ENCODE measurements around the gene MOB3A. TPM values are rescaled to one million over a fixed set of nuclear protein-coding genes. Genes with fewer than 3 reads are reported as not detected.
A peak's percentile ranks its signal among the peaks of the same experiment; 100 is the strongest.

The MOB3A gene
- total RNA-seq, 2 donors from 2014 or later: 37.9 to 48.4 TPM

DNA sequence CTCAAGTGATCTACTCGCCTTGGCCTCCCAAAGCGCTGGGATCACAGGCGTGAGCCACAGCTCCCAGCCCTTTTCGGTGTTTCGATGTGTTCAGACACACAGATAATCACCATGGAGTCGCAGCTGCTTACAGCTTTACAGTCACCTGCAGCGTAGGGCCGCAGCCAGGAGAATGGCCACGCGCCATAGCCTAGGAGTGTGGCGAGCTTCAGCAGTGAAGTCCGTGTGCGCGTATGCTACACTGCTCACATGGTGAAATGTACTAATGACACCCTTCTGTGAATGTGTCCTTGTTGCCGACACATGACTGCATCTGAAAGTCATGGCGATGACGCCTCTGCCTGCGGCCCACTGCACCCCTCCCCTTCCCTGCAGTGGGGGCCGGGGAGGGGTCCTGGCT, 31.6 kb upstream of the MOB3A start:
- intact Hi-C loops (cut with DNase I, micrococcal nuclease): no loop called here
- no peak for DNase-seq
- ATAC-seq: no peak

DNA sequence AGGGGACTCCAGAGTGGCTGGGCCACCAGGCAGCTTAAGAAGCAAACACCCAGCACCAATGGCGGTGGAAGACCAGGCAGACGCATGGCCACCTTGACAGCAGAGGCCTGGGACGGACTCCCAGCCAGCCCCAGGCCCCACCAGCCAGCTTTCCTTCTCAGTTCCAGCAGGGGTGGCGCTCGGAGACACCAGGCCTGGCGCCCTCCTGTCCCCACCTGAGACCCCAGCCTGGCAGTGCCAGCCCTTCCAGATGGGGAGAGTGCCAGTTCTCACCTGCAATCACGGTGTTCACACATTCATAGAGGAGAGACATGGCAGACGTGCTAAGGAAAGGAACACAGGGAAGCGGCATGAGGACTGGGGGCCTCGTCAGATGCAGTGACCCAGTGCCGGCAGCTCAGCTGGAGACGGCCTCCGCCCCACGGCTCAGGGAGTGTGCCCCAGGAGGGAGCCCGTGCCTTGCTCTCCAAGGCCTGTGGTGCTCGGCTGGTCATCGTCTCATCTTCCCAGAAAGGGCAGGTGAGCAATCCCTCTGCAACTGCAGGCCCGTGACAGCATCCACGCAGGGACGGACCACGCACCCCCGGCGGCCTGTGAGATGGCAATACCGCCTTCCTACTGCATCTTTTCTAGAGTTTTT, 30.9 kb upstream of the MOB3A start:
- ATAC-seq (no peak), DNase-seq (no peak)
- intact Hi-C loops (cut with DNase I, micrococcal nuclease): no loop called here

- DNase-seq (no peak), ATAC-seq (peak; percentile 18)
- intact Hi-C loops (cut with DNase I, micrococcal nuclease): no loop called here
Measured at GRCh38 chr19:2123682-2124387, 27.7 kb upstream of the MOB3A start.

- intact Hi-C loops (cut with DNase I, micrococcal nuclease): no loop called here
- no peak for DNase-seq
- ATAC-seq: no peak
Measured at GRCh38 chr19:2122982-2123381, 26.9 kb upstream of the MOB3A start.

DNA sequence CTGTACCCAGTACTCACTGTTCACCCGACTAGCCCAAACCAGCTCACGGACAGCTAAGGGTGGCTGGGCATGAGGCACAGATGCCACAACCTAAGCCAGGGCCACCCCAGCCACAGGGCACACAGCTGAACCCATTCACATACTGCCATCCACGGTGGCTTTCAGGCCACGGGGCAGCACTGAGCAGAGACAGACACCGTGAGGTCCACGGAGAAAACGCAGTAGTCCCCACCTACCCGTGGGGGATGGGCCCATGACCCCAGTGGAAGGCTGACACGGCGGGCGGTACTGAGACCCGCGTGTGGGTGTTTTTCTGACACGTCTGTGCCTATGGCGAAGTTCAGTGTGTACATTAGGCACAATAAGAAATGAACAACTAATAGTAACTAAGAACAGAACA, 26.1 kb upstream of the MOB3A start:
- no peak for ATAC-seq
- DNase-seq: no peak
- intact Hi-C loops (cut with DNase I, micrococcal nuclease): no loop called here

GRCh38 chr19:2121416-2122051, 25.4 kb upstream of the MOB3A start:
- intact Hi-C loops (cut with DNase I, micrococcal nuclease): no loop called here
- DNase-seq: no peak
- peak; percentile 6 for ATAC-seq

DNA sequence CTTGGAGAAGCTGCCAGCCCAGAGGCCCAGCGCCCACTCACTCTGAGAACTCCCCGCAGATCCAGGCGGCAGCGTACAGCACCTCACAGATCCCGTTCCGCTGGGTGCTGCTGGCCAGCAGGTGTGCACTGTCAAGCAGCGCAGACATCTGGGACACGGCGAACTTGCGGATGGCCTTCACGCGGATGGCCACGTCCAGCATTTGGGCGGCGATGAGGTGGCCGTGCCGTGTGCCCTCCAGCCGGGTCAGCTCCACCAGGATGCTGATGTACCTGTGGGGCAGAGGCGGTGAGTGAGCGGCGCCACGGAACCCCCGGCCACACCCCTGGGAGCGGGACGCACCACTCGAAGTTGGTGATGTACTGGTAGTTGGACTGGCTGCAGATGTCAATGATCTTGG, 24.7 kb upstream of the MOB3A start:
- ATAC-seq: no peak
- DNase-seq: no peak
- intact Hi-C loops (cut with DNase I, micrococcal nuclease): no loop called here

DNA sequence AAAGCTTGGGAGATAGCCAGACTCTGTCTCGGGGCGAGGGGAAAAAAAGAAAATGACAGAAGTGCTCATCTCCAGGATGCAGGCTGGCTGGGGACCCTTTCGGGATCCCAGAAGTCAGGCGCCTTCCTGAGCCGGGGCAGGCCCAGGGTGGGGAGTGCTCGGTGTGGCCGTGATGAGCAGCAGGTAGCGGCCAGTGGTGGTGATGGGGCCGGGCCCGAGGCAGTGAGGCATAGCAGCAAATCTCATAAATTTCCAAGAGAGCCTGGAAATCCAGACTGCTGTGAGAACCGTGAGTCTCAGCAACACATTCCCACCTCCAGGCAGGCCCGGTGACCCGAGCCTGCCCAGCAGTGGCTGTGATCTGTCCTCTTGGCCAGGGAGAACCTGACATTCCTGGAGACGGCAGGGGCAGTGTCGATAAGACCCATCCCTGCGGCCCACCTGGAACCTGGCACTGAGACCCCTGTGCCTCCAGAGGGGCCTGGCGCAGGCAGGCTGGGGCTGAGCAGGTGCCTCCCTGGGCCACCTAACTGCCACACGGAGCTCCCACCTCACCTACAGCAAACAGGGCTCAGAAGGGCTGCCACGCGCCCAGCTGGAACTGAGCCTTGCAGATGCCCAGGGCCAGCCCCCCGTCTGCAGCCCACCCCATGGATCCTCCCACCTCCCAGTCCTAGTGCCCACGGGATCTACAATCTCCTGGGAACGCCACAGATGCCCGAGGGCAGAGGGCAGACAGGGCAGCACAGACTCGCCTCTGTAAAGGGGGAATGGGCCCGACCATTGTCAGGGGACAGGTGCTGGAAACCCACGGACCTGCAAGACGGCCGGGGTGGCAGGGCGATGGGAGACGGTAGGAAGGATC, 24.0 kb upstream of the MOB3A start:
- intact Hi-C loops (cut with DNase I, micrococcal nuclease): no loop called here

DNA sequence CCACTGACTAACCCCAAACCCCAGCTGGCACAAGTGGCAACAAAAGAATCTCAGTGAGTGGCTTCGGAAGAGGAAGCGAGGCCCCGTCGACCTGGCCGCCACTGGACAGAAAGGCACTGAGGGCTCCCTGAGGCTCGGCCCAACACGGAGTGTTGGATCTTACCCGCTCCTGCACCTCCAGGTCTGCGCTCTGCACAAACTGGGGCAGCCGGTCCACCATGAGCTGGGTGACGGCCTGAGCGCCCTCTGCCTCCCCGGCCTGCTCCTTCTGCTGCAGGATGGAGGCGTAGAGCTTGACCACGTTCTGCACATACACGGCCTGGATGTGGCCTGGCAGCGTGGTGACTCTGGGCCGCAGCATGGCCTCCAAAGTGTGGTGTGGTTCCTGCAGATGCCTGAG, 22.3 kb upstream of the MOB3A start:
- DNase-seq (no peak), ATAC-seq (no peak)
- intact Hi-C loops (cut with DNase I, micrococcal nuclease): no loop called here

More for the DNA sequence above, 24.0 kb upstream of the MOB3A start:
- DNase-seq: no peak
- ATAC-seq: no peak

DNA sequence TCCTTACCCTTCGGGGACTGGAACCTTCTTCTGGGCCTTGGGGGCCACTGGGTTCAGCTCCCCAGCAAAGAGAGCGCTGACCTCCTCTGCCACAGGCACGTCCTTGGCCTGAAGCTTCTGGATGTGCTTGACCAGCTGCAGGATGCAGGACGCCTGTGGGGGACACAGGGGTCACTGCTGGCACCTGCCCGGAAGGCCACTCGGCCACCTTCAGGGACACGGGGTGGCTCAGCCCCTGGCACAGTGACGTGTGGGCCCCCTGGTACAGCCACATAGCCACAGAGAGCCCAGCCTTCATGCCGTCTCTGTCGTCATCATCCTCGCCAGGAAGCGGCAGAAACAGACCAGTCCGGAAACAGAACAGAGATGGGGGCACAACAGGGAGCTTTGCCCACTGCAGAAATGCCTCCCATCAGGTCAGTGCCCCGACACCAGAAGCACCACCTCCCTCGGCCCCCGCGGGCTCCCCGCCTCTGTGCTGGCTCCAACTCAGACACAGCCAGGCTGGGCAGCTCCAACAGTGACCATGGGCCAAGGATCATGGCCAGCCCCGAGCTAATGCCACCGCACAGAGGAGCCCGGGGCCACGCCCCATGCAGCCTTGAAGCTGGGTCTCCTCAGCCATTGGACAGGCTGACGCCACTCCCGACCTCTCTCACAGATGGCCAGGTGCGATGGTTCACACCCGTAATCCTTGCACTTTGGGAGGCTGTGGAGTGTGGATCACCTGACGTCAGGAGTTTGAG, 21.3 kb upstream of the MOB3A start:
- intact Hi-C loops (cut with DNase I, micrococcal nuclease): no loop called here
- no peak for DNase-seq
- ATAC-seq: no peak

- DNase-seq: no peak
- intact Hi-C loops (cut with DNase I, micrococcal nuclease): no loop called here
- no peak for ATAC-seq
Measured at GRCh38 chr19:2116507-2116906, 20.4 kb upstream of the MOB3A start.

DNA sequence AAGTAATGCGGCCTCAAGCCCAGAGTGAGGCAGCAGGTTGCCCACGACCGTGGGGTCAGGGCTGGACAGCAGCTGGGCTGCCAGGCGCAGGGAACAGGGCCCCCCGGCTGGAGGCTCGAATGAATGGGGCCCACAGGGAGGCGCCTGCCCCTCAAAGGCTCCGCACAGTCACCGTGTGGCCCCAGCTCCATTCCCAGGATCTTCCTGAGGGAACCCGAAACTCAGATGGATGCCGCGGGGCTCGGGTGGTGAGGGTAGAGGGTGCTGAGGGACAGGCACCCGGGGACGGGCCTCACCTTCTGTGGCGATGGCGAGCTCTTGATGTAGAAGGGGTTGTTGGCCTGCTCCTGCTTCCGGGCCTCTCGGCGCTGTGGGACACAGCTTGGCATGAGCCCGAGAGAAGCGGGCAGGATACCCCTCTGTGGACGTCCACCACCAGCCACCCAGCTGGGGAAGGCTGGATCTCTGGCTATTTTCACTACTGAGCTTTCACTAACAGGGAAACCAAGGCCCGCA, 19.8 kb upstream of the MOB3A start:
- ATAC-seq: no peak

DNA sequence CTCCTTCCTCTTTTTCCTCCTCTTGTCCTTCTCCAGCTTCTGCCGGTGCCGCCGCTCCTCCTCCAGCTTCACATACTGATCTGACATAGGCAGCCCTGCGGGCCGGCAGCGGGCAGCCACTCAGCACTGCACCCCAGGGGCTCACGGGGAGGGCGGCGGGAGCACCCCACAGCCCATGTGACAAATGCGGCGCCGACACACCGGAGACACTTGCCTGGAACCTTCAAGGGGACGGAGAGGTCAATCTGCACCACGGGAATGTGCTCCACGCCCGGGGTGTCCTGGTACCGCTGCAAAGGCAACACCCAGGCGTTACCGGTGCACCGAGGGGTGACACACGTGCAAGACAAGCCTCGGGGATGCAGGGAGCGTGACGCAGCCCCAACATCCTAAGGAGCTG, 19.2 kb upstream of the MOB3A start:
- no peak for ATAC-seq
- no peak for DNase-seq
- intact Hi-C loops (cut with DNase I, micrococcal nuclease): no loop called here

More for the DNA sequence above, 19.8 kb upstream of the MOB3A start:
- intact Hi-C loops (cut with DNase I, micrococcal nuclease): no loop called here
- no peak for DNase-seq

GRCh38 chr19:2114821-2115220, 18.7 kb upstream of the MOB3A start:
- DNase-seq (no peak), ATAC-seq (no peak)
- intact Hi-C loops (cut with DNase I, micrococcal nuclease): no loop called here

DNA sequence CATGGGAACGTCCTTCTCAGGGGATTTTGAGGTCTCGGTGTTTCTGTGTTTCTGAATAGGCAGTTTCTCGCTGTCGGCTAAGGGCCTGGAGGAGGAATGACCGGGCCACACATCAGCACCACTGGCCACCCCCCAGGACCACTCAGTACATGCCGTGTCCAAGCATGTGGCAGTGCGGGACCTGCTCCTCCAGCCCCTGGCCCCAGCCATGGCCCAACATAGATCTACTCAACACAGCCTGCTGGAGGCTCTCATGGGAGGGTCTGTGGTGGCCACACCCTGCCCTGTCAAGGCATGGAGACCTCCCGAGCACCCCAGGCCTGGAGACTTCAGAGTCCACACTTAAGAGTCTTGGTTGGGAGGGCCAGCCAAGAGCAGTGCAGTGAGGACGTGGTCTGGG, 18.1 kb upstream of the MOB3A start:
- intact Hi-C loops (cut with DNase I, micrococcal nuclease): no loop called here
- DNase-seq (no peak), ATAC-seq (no peak)

DNA sequence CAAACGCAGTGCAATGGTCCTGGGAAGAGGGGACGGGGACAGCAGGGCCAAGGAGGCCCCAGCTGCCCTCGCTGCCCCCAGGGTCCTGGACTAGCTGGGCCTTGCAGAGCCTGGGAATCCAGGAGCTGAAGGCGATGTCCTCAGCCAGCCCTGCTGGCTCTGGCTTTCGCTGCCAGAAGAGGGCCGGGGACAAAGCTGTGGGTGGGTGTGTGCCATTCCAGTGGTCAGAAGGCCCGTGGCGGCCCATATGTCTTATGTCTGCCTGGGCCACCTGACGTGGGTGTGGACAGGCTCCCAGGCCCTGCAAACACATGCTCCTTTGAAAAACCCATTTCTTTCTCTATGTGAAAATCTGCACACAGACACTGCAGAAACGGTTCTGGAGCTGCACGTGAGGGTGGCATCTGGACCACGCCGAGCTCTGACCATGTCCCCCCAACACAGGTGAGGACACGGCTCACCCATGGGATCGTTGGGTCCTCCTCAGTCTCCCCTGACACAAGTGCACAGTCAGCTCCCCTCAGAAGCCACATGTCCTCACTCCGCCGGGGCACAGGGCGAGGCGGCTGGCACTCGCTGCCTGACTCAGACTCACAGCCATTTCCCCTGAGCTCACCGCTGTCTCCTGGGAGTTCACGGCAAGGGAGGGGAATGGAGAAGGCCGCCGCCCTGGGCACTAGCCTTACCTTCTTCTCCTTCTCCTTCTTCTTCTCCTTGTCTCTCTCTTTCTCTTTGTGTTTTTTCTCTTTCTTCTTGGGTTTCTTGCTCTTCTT, 17.5 kb upstream of the MOB3A start:
- intact Hi-C loops (cut with DNase I, micrococcal nuclease): no loop called here
- no peak for DNase-seq
- ATAC-seq: no peak

DNA sequence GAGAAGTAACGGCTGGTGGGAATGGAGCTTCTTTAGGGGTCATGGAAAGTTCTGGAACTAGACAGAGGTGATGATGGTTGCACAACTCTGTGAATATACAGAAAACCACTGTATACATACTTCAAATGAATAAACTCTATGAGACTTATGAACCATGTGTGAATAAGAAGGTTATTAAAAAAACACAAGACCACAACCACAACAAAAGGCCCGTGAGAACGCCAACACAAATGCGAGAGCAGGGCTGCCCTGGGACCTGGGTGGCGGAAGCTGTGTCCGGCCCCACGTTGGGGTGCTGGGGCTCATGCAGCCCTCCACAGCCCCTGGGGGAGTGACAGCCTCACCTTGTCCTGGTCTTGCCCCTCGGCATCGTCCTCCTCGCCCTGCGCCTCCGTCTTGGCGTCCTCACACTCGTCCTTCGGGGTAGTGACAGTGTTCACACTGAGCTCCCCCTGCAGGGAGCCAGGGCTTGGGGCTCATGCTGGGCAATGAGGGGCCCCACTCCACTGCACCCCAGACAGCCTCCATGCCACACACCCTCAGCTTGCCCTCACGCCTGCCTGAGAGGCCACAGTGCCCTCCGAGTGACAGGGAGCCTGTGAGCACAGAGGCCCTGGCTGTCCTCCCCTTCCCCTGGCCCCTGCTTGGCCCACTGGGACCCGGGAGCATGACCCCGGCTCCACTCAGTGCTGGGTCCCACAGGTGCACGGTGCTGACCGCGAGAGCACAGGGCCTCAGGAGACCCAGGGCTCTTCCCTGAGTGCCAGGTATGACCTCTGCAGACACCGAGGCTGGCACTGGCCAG, 16.6 kb upstream of the MOB3A start:
- ATAC-seq (no peak), DNase-seq (no peak)
- intact Hi-C loops (cut with DNase I, micrococcal nuclease): no loop called here
